Ishikawa (cell line): Measurements from ENCODE around the gene AIF1.

Source experiments
- CEBPB ChIP-seq: IDR thresholded peaks from 2 replicates; pipeline ENCODE4 v1.6.1; 2012
- CREB1 ChIP-seq: IDR thresholded peaks from 2 replicates; pipeline ENCODE4 v1.6.1; 2012; ENCODE audit warnings: low read depth
- EGR1 ChIP-seq: IDR thresholded peaks from 2 replicates; pipeline ENCODE4 v1.6.1; 2012
- EP300 ChIP-seq: IDR thresholded peaks from 2 replicates; pipeline ENCODE4 v1.6.1; 2012; ENCODE audit warnings: borderline replicate concordance
- FOXM1 ChIP-seq: IDR thresholded peaks from 2 replicates; pipeline ENCODE4 v1.6.1; 2012; ENCODE audit warnings: low read depth, borderline replicate concordance
- NFIC ChIP-seq: IDR thresholded peaks from 2 replicates; pipeline ENCODE4 v1.6.1; 2012
- RAD21 ChIP-seq: IDR thresholded peaks from 2 replicates; pipeline ENCODE4 v1.6.1; 2012; ENCODE audit warnings: low read depth
- TAF1 ChIP-seq: IDR thresholded peaks from 2 replicates; pipeline ENCODE4 v1.6.1; 2012; ENCODE audit warnings: low read depth, mild to moderate bottlenecking
- TCF12 ChIP-seq: IDR thresholded peaks from 2 replicates; pipeline ENCODE4 v1.6.1; 2012; ENCODE audit warnings: low read depth
- TEAD4 ChIP-seq: IDR thresholded peaks from 2 replicates; pipeline ENCODE4 v1.6.1; 2012
- YY1 ChIP-seq: IDR thresholded peaks from 2 replicates; pipeline ENCODE4 v1.6.1; 2012; ENCODE audit warnings: low read depth
- ZBTB7A ChIP-seq: IDR thresholded peaks from 2 replicates; pipeline ENCODE4 v1.6.1; 2012; ENCODE audit warnings: low read depth
- TF ChIP-seq, protein P1 (sequence below): IDR thresholded peaks from 2 replicates; pipeline ENCODE4 v1.6.1; 2012
- TF ChIP-seq, protein P2 (sequence below): IDR thresholded peaks from 2 replicates; pipeline ENCODE4 v1.6.1; 2012; ENCODE audit warnings: low read depth, mild to moderate bottlenecking
- TF ChIP-seq, protein P3 (sequence below): IDR thresholded peaks from 2 replicates; pipeline ENCODE4 v1.6.1; 2012

AIF1 gene

DNA sequence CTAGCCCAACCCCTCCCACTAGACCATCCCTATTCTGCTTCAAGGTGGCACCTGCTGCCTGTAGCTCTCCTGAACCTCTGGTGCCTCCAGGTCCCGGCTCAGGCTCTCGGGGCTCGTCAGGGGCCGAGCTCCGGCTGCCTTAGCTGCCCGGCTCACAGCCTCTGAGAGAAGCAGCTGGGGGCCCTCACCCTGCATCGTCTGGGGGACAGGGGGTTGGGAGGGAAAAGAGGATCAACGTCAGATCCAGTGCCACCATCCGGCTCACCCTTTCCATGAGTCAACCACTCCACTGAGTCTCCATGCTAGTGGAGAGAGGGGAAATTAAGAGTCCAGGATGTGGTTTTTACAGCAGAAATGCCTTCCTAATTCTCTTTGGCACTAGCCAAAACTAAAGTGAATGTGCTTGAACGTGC lies 24.4 kb downstream of the AIF1 start:
- TF ChIP-seq TAF1 (no peak), RAD21 (no peak), CREB1 (no peak), ZBTB7A (no peak)

DNA sequence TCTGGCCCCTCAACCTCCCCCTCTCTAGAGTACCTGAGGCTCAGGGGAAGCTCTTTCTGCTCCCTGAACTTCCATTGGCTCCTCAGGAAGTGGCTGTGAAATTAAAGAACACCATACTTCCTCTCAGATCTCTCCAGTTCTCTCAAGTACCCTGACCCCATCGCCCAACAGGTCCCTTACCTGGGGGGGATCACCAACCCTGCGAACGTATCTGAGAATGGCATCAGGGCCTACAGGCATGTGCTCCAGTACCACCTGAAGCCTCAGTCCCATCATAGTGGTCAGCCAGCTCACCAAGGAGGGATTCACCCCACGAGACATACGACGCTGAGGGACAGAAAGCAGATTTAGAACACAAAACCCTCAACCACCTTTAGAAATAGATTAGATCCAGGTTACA lies 25.6 kb downstream of the AIF1 start:
- TF ChIP-seq NFIC, result no peak
- TF ChIP-seq FOXM1, result no peak
- TF ChIP-seq, protein P1, sequence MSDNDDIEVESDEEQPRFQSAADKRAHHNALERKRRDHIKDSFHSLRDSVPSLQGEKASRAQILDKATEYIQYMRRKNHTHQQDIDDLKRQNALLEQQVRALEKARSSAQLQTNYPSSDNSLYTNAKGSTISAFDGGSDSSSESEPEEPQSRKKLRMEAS, result no peak
- TF ChIP-seq TCF12, result no peak
- TF ChIP-seq, protein P2, sequence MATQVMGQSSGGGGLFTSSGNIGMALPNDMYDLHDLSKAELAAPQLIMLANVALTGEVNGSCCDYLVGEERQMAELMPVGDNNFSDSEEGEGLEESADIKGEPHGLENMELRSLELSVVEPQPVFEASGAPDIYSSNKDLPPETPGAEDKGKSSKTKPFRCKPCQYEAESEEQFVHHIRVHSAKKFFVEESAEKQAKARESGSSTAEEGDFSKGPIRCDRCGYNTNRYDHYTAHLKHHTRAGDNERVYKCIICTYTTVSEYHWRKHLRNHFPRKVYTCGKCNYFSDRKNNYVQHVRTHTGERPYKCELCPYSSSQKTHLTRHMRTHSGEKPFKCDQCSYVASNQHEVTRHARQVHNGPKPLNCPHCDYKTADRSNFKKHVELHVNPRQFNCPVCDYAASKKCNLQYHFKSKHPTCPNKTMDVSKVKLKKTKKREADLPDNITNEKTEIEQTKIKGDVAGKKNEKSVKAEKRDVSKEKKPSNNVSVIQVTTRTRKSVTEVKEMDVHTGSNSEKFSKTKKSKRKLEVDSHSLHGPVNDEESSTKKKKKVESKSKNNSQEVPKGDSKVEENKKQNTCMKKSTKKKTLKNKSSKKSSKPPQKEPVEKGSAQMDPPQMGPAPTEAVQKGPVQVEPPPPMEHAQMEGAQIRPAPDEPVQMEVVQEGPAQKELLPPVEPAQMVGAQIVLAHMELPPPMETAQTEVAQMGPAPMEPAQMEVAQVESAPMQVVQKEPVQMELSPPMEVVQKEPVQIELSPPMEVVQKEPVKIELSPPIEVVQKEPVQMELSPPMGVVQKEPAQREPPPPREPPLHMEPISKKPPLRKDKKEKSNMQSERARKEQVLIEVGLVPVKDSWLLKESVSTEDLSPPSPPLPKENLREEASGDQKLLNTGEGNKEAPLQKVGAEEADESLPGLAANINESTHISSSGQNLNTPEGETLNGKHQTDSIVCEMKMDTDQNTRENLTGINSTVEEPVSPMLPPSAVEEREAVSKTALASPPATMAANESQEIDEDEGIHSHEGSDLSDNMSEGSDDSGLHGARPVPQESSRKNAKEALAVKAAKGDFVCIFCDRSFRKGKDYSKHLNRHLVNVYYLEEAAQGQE, result no peak
- no peak for TF ChIP-seq CREB1
- no peak for TF ChIP-seq ZBTB7A
- no peak for TF ChIP-seq EGR1
- no peak for TF ChIP-seq TEAD4
- no peak for TF ChIP-seq YY1
- TF ChIP-seq CEBPB, result no peak
- no peak for TF ChIP-seq EP300
- TF ChIP-seq RAD21, result no peak
- TF ChIP-seq, protein P3, sequence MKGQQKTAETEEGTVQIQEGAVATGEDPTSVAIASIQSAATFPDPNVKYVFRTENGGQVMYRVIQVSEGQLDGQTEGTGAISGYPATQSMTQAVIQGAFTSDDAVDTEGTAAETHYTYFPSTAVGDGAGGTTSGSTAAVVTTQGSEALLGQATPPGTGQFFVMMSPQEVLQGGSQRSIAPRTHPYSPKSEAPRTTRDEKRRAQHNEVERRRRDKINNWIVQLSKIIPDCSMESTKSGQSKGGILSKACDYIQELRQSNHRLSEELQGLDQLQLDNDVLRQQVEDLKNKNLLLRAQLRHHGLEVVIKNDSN, result no peak
- no peak for TF ChIP-seq TAF1

DNA sequence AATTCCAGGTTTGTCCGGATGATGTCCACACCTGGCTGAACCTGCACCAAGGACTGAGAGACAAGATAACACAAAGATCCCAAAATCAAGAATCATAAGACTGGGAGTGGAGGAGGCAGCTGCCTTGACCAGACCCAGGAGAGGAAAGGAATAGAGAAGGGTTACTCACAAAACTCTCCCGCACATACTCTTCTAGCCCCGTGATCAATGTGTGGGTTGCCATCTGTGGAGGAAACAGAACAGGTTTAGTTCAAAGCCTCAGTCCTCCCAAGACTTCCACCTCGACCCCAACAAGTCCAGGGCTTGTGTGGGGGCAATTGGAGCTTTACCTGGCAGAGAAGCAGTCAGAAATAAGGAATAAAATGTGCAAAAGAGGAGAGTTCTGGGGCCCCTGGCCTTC lies 26.3 kb downstream of the AIF1 start:
- TF ChIP-seq EP300 (no peak), TCF12 (no peak), RAD21 (no peak)
- TF ChIP-seq, protein P3, result no peak

DNA sequence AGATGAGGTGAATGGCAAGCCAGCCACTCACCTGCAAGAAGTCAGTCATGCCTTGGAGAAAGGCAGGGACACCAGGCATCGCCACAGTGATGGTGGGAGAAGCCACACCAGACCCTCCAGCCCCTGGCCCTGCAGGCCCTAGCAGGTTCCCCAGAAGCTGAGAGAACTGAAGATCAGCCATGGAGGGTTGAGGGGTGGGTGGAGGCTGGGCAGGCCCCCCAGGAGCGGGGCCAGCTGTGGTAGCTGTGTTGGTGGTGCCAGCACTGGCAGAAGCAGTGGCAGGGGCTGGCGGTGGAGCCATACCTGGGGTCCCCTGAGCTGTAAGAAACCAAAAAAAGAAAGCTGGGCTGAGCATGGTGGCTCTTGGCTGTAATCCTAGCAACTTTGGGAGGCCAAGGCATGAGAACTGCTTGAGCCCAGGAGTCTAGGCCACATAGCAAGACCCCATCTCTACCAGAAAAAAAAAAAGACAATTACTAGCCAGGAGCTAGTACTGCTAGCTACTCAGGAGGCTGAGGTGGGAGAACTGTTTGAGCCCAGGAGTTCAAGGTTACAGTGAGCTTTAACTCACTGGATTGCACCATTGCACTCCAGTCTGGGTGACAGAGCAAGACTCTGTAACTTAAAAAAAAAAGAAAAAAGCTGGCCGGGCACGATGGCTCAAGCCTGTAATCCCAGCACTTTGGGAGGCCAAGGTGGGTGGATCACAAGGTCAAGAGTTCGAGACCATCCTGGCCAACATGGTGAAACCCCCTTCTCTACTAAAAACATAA lies 27.9 kb downstream of the AIF1 start:
- TF ChIP-seq RAD21 (no peak), TCF12 (no peak), EGR1 (no peak)
- TF ChIP-seq, protein P3, result no peak

DNA sequence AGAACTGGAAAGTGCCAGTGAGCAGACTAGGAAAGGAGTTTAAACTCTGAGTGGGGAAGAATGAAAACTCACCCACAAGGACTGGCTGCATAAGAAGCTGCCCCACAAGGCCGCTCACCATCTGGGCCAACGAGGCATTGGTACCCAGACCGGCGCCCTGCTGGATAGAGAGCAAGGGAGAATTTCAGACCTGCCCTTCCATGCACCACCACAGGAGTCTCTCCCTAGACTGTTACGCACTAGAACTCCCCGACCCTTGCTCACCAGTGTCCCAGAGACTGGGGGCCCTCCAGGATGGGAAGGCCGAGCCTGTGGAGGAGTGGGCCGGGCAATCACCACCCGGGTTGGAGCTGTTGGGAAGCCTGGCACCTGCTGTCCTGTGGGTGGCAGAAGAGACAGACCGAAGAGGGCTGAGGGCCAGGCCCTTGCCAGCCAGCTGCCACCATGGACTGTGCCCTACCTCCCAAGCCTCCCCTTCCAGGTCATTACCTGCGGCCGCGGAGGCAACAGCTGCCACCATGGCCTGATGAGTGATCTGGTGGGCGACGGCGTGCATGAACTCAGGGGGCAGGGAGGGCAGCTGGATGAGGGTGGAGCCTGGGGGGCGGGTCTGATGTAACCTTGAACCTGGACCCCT lies 28.9 kb downstream of the AIF1 start:
- TF ChIP-seq YY1 (no peak), NFIC (no peak), FOXM1 (no peak), CEBPB (no peak), ZBTB7A (no peak), TCF12 (no peak), TAF1 (no peak), EGR1 (no peak), EP300 (no peak), TEAD4 (no peak)
- TF ChIP-seq, protein P1, result no peak
- TF ChIP-seq, protein P2, result no peak
- TF ChIP-seq, protein P3, result no peak
